GM18868 (cell line): ENCODE measurements around the gene CNTNAP3B.
"Not testable (repeated sequence)": the region's sequence is repeated elsewhere in the genome, so short reads cannot be mapped to it uniquely, and the experiment has no call there.

Source experiments
- ATAC-seq: cut with Tn5 transposase; IDR thresholded peaks from one replicate; pipeline ENCODE4 v1.9.1; 2021; ENCODE audit warnings: mild to moderate bottlenecking, moderate library complexity; ENCODE audit not compliant: unreplicated experiment

The CNTNAP3B gene

DNA sequence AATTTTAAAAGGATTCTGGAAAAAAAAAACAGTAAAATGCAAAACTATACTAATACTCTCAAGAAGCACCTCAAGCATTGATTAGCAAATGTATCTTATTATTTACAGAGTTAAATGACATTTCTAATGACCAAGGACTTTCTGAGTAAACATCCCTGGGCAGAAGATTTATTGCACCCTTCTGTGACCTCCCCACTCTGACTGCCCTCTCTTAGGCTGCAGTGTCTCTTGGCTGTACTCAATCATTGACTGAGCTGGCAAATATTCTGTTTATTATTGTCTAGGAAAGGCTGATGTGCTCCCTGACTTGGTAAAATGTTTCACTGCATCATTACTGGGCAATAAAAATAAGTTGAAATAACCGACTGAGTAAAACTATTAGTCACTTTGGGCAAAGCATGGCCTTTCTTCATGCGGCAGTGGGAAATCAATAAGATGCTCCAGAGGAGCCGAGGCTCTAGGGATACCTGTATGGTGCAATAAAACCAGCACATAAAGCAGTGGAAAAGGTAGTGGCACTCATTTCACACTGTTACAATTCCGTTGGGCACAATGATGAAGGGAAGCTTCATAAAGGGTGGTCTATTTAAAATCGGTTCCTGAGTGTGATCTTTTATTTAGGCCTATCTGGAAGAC, 151.1 kb downstream of the CNTNAP3B start:
- not testable (repeated sequence) for ATAC-seq

DNA sequence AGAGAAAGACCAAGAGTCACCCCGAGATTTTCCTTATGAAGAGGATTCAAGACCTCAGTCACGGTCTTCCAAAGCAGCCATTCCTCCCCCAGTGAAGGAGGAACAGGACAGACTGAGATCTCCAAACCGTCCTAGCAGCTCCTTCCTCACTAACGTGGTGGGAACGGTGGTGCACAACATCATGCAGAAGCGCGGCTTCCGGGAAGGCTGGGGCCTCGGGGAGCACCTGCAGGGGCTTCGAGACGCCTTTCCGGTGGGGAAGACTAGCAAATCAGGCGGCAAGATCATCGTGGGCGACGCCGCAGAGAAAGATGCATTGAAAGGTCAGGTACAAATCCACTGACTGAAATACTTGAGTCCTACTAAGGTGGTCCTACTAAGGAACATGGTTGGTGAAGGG, 154.3 kb downstream of the CNTNAP3B start:
- ATAC-seq, result not testable (repeated sequence)

DNA sequence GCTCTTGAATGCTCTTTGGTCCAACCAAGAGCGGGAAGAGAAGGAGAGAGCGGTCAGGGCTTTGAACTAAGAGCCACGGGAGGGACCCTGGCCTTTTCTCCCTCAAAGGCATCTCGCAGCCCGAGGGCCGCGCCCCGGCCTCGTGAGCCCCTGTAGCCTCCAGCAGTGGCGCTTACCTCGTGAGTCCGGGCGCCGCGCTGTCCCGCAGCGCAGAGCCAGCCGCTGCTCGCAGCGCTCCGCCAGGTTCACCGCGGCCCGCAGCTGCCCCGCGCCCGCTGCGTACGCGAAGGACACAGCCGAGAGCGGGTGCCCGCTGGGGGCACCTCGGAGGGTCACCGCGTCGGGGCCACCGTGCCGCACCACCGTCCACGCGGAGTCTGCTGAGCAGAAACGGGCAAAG, 176.2 kb downstream of the CNTNAP3B start:
- not testable (repeated sequence) for ATAC-seq

DNA sequence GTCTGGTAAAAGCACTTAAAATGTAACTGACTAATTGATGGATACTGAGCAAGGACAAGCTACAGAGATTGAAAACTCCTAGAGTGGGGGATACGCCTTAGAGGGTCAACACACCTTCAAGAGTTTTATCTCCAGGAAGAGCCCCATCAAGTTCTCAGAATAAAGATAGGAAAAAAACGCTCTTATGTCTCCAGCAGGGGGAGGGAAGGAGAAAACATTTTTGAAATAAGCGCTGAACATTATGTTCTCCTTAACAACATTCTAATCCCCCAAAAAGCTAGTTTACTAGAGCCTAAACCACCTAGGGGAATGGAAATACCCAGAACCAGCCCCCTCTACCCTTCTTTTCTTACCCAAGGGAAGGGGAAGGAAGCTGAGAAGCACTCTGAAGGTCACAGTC, 187.5 kb downstream of the CNTNAP3B start:
- ATAC-seq, result not testable (repeated sequence)

DNA sequence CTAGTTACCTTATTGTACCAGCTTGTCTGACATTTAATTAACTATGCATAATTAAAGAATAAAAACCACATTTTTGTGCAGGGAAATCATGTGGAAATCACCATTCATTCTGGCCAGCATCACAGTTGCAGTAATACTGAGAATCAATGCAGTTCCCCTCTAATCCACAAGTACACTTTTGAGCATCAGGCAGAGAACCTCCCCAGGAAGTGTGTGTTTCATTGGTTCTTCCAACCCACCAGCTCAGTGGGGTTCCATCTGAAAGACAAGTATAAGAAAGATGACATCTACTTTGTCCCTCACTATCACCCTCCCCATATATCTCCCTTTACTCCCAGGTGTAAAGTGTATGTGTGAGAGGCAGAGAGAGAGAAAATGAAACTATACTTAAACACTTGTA, 191.1 kb downstream of the CNTNAP3B start:
- not testable (repeated sequence) for ATAC-seq

DNA sequence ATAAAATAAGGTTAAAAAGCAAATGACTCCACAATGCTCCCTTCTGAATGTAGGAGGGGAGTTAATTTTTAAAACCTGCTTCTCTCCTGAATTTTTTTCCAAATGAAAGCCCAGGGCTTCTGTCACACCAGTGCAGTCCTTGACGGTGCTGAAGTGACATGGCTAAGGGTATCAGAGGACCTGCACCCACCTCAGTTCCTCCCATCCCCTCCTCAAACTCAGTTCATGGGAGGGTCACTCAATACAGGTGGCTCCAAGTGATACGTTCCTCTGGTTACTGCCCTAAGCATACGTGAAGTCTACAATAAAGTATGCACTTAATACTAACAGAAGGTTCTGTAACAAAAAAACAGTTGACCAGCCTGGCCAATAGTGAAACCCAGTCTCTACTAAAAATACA, 193.5 kb downstream of the CNTNAP3B start:
- not testable (repeated sequence) for ATAC-seq

DNA sequence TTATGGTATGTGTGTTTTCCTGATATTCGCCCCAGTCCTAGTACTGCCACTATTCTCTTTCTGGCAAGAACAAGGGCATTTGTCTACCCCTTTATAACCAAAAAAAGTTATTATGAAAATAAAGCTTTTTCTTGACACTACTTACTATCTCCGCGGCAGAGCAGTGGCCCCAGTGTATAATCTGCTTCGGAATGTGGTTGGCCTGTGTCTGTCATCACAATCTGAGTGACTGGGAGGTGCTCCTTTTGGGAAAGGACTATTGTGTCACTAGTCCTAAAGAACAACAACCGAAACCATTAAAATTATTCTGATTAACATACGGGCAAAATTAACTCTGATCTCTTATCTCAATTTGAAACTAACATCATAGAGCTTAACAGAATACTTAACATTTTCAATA, 200.1 kb downstream of the CNTNAP3B start:
- not testable (repeated sequence) for ATAC-seq

DNA sequence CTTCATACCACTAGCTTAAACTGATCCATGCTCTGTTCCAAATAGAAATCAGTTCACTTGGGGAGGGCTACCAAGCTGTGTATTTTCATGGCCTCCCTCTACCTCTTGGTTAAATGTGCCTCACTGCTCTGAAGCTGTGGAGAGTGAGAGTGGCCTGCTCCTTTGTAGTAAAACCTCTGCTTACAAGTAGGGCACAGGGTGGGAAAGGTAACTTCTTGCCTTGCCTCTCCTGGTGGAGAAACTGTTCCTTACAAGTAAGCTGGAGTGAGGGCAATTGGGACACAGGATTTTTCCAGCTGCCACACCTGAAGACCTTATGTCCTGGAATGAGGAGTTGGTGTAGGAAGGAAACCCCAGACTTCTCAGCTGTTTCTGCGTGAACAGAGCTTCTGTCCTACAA, 211.9 kb downstream of the CNTNAP3B start:
- not testable (repeated sequence) for ATAC-seq

DNA sequence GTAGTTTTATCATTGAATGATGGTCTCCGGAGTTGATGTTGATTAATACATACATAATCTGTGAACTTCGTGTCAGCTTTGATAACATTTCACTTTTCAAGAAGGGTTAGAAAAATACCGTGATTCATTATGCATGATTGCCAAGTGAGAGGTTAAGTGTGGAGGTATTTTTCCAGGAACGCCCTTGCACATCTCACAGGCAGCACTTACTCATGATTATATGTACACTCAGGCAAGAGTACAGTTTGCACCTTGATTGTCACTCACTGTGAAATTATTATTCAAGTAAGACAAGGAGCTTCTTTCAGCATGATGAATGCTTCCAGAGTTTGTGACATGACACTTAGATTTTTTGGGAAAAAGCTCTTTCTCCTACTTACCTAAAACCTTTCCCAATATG, 223.7 kb downstream of the CNTNAP3B start:
- ATAC-seq, result not testable (repeated sequence)

DNA sequence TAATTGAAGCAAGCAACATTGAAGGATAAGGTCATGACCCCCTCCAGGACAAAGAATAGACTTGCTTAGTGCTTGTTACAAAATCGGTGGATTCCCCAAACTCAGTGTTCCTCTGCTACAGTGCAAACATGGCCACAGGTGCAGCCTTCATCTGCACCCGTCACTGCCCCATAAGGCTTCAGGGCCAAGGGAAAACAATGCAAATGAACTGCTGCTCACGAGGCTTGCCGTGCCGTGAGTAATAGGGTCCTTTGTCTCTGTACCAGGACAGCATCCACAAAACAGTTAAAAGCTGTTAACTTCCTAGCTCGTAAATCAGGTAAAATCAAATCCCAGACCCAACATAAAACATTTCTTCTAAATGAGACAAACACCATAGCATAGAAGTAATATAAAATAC, 226.5 kb downstream of the CNTNAP3B start:
- not testable (repeated sequence) for ATAC-seq

DNA sequence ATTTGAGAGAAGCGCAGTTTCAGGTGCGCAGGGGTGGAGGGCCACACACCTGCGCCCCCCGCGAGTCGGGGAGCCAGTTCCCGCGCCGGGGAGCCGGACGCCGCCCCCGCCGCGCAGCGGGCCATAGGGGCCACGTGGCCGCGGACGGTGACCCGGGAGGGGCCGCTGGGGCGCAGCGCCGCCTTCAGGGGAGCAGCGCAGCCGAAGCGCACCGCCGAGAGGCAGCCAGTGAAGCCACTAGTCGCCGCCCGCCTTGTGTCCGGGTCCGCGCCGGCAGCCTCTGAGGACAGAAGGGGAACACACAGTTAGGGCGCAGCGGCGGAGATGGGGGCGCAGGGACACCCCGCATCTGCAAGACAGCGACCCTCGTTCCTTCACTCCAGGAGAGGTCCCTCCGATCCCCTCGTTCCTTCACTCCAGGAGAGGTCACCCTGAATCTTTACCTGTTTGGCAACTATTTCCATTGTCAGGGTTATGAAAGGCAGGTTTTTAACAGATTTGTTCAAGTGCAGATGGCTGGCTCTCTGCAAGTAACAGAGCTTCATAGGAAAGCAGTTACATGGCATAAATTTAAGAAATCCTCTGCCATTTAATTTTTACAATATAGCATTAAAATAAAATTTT, 230.4 kb downstream of the CNTNAP3B start:
- ATAC-seq, result not testable (repeated sequence)

DNA sequence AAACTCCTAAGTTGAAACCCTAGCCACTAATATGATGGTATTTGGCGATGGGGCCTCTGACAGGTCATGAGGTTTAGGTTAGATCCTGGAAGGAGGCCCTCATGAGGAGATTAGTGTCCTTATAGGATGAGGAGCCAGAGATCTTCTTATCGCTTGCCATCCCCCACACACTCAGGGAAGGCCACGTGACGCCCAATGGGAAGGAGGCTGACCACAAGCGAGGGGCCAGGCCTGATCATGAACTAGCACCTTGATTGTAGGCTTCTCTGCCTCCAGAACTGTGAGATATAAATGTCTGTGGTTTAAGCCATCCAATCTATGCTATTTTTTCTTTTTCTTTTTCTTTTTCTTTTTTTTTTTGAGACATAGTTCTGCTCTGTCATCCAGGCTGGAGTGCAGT, 254.7 kb downstream of the CNTNAP3B start:
- not testable (repeated sequence) for ATAC-seq

DNA sequence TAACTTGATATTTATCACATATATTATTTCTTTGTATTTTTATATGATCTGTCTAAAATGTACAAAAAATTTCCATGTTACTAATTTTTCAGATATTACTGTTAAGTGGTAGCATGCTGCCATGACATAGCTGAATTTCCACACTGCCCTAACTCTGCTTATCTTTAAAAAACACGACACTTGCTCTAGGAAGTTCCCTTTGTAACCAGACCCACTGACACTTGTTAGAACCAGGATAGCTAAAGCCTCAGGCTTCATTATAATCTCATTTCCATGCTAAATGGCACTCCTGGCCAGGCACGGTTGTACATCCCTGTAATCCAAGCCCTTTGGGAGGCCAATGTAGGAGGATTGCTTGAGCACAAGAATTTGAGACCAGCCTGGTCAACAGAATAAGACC, 273.8 kb downstream of the CNTNAP3B start:
- not testable (repeated sequence) for ATAC-seq

DNA sequence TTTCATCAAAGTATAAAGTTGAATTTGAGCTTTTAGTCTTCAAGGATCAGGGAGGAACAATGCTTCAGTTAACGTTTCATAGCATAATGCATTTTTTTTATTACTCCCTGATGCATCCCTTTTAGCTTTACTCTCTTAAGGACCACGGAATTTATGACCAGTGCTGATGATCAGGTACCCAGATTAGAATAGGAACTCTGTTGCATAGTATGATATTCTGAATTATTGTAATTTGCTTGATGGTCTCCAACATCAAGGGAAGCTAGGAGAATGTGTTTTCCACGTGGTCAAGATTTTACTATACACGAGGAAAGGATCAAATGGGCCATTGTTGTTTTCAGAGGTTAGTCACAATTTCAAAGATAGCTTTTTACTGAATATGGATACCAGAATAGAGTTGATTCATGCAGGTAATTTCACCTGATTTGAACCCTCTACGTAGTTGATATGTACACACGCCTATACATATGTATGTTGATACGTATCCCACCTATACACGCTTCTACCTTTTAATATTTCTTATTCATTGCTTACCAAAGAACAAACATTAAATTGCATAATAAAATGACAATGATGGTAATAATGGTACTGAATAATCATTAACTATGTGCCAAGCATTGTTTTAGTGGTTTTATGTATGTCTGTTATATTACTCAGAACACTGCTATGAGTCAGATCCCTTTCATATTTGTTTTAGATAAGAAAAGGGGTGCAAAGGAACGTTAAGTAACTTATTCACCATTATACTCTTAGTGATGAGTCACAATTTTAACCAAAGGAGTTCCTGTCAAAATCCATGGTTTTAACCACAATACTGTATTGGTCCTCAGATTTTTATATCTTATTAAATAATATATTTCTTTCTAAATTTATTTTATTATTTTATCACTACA, 277.1 kb downstream of the CNTNAP3B start:
- ATAC-seq, result peak; percentile 65

DNA sequence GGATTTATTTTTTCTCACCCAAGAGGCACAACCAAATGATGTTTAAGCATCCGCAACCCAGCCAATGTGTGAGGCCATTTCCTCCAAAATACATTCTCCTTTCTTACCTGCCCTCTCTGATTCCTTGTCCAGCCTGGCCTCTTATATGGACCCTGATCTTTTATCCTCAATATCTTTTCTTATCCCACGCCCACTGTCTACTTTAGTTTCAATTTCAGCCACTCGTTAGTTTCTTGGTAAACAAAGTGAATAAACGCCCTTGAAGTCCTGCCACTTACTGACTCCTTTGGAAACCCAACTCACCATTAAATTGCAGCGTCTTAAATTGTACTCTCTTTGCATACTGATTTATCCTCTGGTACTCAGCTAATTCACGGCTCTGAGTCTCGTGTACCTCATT, 281.4 kb downstream of the CNTNAP3B start:
- not testable (repeated sequence) for ATAC-seq
